ENCODE measurements around the gene SAMD4A. TPM values are rescaled to one million over a fixed set of nuclear protein-coding genes. Genes with fewer than 3 reads are reported as not detected.

The SAMD4A gene
- total RNA-seq, 4 donors from 2014 or later: 17.0 to 39.6 (median 21.3) TPM

GRCh38 chr14:54742492-54743350 lies 175.8 kb downstream of the SAMD4A start:
- H3K36me3 ChIP-seq: no peaks in the 10 kb centered on the region
- H3K9me3 ChIP-seq: no peaks in the 10 kb centered on the region
- no peak overlapping the region for H3K4me3 ChIP-seq
- DNase-seq: no peak
- no peak for TF ChIP-seq POLR2A (IDR thresholded peaks at IDR 0.05)
- TF ChIP-seq, protein P1, sequence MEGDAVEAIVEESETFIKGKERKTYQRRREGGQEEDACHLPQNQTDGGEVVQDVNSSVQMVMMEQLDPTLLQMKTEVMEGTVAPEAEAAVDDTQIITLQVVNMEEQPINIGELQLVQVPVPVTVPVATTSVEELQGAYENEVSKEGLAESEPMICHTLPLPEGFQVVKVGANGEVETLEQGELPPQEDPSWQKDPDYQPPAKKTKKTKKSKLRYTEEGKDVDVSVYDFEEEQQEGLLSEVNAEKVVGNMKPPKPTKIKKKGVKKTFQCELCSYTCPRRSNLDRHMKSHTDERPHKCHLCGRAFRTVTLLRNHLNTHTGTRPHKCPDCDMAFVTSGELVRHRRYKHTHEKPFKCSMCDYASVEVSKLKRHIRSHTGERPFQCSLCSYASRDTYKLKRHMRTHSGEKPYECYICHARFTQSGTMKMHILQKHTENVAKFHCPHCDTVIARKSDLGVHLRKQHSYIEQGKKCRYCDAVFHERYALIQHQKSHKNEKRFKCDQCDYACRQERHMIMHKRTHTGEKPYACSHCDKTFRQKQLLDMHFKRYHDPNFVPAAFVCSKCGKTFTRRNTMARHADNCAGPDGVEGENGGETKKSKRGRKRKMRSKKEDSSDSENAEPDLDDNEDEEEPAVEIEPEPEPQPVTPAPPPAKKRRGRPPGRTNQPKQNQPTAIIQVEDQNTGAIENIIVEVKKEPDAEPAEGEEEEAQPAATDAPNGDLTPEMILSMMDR (IDR thresholded peaks at IDR 0.05): no peak
- H3K4me1 ChIP-seq: no peaks in the 10 kb centered on the region
- H3K27ac ChIP-seq: no peak overlapping the region
- H3K27me3 ChIP-seq: no peaks in the 10 kb centered on the region

GRCh38 chr14:54743382-54743781 lies 176.5 kb downstream of the SAMD4A start:
- no peaks in the 10 kb centered on the region for H3K9me3 ChIP-seq
- H3K27ac ChIP-seq: no peak overlapping the region
- H3K36me3 ChIP-seq: no peaks in the 10 kb centered on the region
- no peaks in the 10 kb centered on the region for H3K4me1 ChIP-seq
- TF ChIP-seq, protein P1 (IDR thresholded peaks at IDR 0.05): no peak
- TF ChIP-seq POLR2A (IDR thresholded peaks at IDR 0.05): no peak
- no peak for DNase-seq
- H3K27me3 ChIP-seq: no peaks in the 10 kb centered on the region
- no peak overlapping the region for H3K4me3 ChIP-seq

- no peaks in the 10 kb centered on the region for H3K36me3 ChIP-seq
- no peaks in the 10 kb centered on the region for H3K4me1 ChIP-seq
- no peaks in the 10 kb centered on the region for H3K9me3 ChIP-seq
- no peak overlapping the region for H3K27ac ChIP-seq
- no peak for DNase-seq
- no peaks in the 10 kb centered on the region for H3K27me3 ChIP-seq
- no peak for TF ChIP-seq POLR2A (IDR thresholded peaks at IDR 0.05)
- TF ChIP-seq, protein P1 (IDR thresholded peaks at IDR 0.05): no peak
- H3K4me3 ChIP-seq: no peak overlapping the region
Measured at GRCh38 chr14:54746019-54746418, 179.1 kb downstream of the SAMD4A start.

- no peak overlapping the region for H3K27ac ChIP-seq
- no peaks in the 10 kb centered on the region for H3K27me3 ChIP-seq
- TF ChIP-seq POLR2A (IDR thresholded peaks at IDR 0.05): no peak
- TF ChIP-seq, protein P1 (IDR thresholded peaks at IDR 0.05): no peak
Measured at GRCh38 chr14:54747616-54748015, 180.7 kb downstream of the SAMD4A start.

GRCh38 chr14:54749180-54749579 lies 182.3 kb downstream of the SAMD4A start:
- Histone ChIP-seq H3K4me1 (no peaks in the 10 kb centered on the region), H3K27me3 (no peaks in the 10 kb centered on the region), H3K27ac (no peak overlapping the region), H3K36me3 (peaks cover 0 to 11% (median 0%) of the 10 kb centered on the region in 3 donors), H3K9me3 (no peaks in the 10 kb centered on the region), H3K4me3 (no peak overlapping the region)
- TF ChIP-seq, protein P1 (IDR thresholded peaks at IDR 0.05): no peak
- no peak for TF ChIP-seq POLR2A (IDR thresholded peaks at IDR 0.05)
- DNase-seq: no peak

More at GRCh38 chr14:54747616-54748015, 180.7 kb downstream of the SAMD4A start:
- Histone ChIP-seq H3K4me3 (no peak overlapping the region), H3K9me3 (no peaks in the 10 kb centered on the region), H3K36me3 (peaks cover 0 to 7% (median 0%) of the 10 kb centered on the region in 3 donors), H3K4me1 (no peaks in the 10 kb centered on the region)
- DNase-seq: no peak
